Measurements from ENCODE around the gene ASXL2. TPM values are rescaled to one million over a fixed set of nuclear protein-coding genes. Genes with fewer than 3 reads are reported as not detected.

Gene ASXL2
- total RNA-seq, 4 donors from 2014 or later = 12.5 to 24.5 (median 21.0) TPM

- intact Hi-C loops (cut with DNase I; ENCODE audit: low total_unique reads) (no loop called here), in situ Hi-C loops (cut with MboI; ENCODE audit: low sequenced_read_pairs in 4 of 4) (no loop called here)
- Histone ChIP-seq H3K27ac (no peak overlapping the region), H3K4me1 (peaks cover 6 to 12% of the 10 kb centered on the region in 2 donors), H3K27me3 (no peaks in the 10 kb centered on the region), H3K9me3 (no peaks in the 10 kb centered on the region), H3K36me3 (no peaks in the 10 kb centered on the region), H3K4me3 (no peak overlapping the region)
- TF ChIP-seq POLR2A (IDR thresholded peaks at IDR 0.05) = no peak
- no peak for TF ChIP-seq CTCF (IDR thresholded peaks at IDR 0.05 in 4 of 5, conservative IDR thresholded peaks at IDR 0.05 in 1 of 5)
- DNase-seq (no peak), ATAC-seq (no peak)
Observed at GRCh38 chr2:25835906-25836305, 42.4 kb downstream of the ASXL2 start.

GRCh38 chr2:25833566-25833965 lies 44.7 kb downstream of the ASXL2 start:
- Histone ChIP-seq H3K9me3 (no peaks in the 10 kb centered on the region), H3K4me1 (peaks cover 12% of the 10 kb centered on the region in 2 donors), H3K36me3 (no peaks in the 10 kb centered on the region), H3K4me3 (no peak overlapping the region), H3K27me3 (no peaks in the 10 kb centered on the region), H3K27ac (no peak overlapping the region)
- intact Hi-C loops (cut with DNase I; ENCODE audit: low total_unique reads) (no loop called here), in situ Hi-C loops (cut with MboI; ENCODE audit: low sequenced_read_pairs in 4 of 4) (no loop called here)
- no peak for TF ChIP-seq POLR2A (IDR thresholded peaks at IDR 0.05)
- no peak for TF ChIP-seq CTCF (IDR thresholded peaks at IDR 0.05 in 4 of 5, conservative IDR thresholded peaks at IDR 0.05 in 1 of 5)
- DNase-seq (no peak), ATAC-seq (no peak)

- Histone ChIP-seq H3K27me3 (no peaks in the 10 kb centered on the region), H3K9me3 (no peaks in the 10 kb centered on the region), H3K27ac (no peak overlapping the region), H3K36me3 (no peaks in the 10 kb centered on the region), H3K4me3 (no peak overlapping the region), H3K4me1 (peaks cover 12% of the 10 kb centered on the region in 2 donors)
- in situ Hi-C loops (cut with MboI; ENCODE audit: low sequenced_read_pairs in 4 of 4) (no loop called here), intact Hi-C loops (cut with DNase I; ENCODE audit: low total_unique reads) (no loop called here)
- DNase-seq (no peak), ATAC-seq (no peak)
- TF ChIP-seq POLR2A (IDR thresholded peaks at IDR 0.05) (no peak), CTCF (IDR thresholded peaks at IDR 0.05 in 4 of 5, conservative IDR thresholded peaks at IDR 0.05 in 1 of 5) (no peak)
Observed at GRCh38 chr2:25832897-25833296, 45.4 kb downstream of the ASXL2 start.

GRCh38 chr2:25831746-25832449 lies 46.4 kb downstream of the ASXL2 start:
- Histone ChIP-seq H3K4me3 (no peak overlapping the region), H3K36me3 (no peaks in the 10 kb centered on the region), H3K27me3 (no peaks in the 10 kb centered on the region), H3K9me3 (no peaks in the 10 kb centered on the region), H3K4me1 (peaks cover 16 to 19% of the 10 kb centered on the region in 2 donors), H3K27ac (no peak overlapping the region)
- no peak for TF ChIP-seq CTCF (IDR thresholded peaks at IDR 0.05 in 4 of 5, conservative IDR thresholded peaks at IDR 0.05 in 1 of 5)
- TF ChIP-seq POLR2A (IDR thresholded peaks at IDR 0.05) = no peak
- in situ Hi-C loops (cut with MboI; ENCODE audit: low sequenced_read_pairs in 4 of 4) (no loop called here), intact Hi-C loops (cut with DNase I; ENCODE audit: low total_unique reads) (no loop called here)
- DNase-seq = no peak
- no peak for ATAC-seq

GRCh38 chr2:25829828-25830227 lies 48.5 kb downstream of the ASXL2 start:
- Histone ChIP-seq H3K4me3 (no peak overlapping the region), H3K36me3 (no peaks in the 10 kb centered on the region), H3K4me1 (peaks cover 20 to 27% of the 10 kb centered on the region in 2 donors), H3K27ac (no peak overlapping the region), H3K27me3 (no peaks in the 10 kb centered on the region), H3K9me3 (no peaks in the 10 kb centered on the region)
- ATAC-seq = no peak
- TF ChIP-seq CTCF (IDR thresholded peaks at IDR 0.05 in 4 of 5, conservative IDR thresholded peaks at IDR 0.05 in 1 of 5) (no peak), POLR2A (IDR thresholded peaks at IDR 0.05) (no peak)
- in situ Hi-C loops (cut with MboI; ENCODE audit: low sequenced_read_pairs in 4 of 4) = no loop called here
- intact Hi-C loops (cut with DNase I; ENCODE audit: low total_unique reads) = no loop called here
- no peak for DNase-seq
